EL (cell line): ENCODE results near the gene VEGFB.

Experiments
- DNase-seq: peaks from one replicate; pipeline ENCODE4 v3.0.0-alpha.2; 2016

Gene VEGFB, protein sequence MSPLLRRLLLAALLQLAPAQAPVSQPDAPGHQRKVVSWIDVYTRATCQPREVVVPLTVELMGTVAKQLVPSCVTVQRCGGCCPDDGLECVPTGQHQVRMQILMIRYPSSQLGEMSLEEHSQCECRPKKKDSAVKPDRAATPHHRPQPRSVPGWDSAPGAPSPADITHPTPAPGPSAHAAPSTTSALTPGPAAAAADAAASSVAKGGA

GRCh38 chr11:64233913-64234586, at the start of gene VEGFB:
Gene VEGFB, plus strand, starts transcription at chr11:64234584. Its CDS starts 250 bp downstream, at chr11:64234834.
- DNase-seq = peak; percentile 70

GRCh38 chr11:64185175-64185692, 49.1 kb upstream of the VEGFB start:
- DNase-seq = peak; percentile 88

DNA sequence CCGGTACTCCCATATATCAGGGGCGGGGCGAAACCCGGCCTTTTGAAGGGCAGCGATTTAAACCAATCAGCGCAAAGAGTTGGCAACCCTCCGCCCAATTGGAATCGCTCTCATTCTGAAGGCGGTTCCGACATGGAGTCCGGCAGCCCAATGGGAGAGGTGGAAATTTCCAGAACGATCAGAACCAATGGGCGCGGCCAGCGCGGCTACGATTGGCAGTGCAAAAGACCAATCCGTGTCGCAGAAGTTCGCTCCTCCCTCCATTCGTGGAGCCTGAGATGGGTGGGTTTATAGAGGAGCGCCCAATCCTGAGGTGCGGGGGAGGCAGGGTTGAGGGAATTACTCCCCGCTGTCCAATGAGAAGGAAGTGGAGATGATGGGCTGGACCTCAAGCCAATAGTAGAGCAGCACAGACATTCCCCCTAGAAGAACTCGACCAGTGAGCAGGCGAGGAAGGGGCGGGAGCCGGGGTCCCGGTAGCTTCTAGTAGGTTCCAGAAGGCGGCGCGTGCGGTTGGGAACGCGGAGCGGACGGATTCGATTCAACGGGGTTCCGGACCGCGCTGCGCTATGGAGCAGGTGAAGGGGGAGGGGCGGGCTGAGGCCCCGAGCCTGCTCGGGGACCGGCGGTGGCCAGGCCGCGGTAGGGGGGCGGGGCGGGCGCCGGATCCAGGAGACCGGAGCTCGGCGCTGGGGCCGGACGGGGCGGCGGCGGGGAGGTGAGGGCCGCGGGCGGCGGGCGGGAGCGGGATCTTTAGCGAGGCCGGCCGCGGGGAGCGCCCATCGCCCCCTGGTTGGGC, 48.5 kb upstream of the VEGFB start, which contains the start of gene STIP1:
TSS of gene STIP1 (plus strand) at position 479 of the 799 bp plus-strand sequence. CDS start at position 570, 91 bp downstream.
- DNase-seq = peak; percentile 100

DNA sequence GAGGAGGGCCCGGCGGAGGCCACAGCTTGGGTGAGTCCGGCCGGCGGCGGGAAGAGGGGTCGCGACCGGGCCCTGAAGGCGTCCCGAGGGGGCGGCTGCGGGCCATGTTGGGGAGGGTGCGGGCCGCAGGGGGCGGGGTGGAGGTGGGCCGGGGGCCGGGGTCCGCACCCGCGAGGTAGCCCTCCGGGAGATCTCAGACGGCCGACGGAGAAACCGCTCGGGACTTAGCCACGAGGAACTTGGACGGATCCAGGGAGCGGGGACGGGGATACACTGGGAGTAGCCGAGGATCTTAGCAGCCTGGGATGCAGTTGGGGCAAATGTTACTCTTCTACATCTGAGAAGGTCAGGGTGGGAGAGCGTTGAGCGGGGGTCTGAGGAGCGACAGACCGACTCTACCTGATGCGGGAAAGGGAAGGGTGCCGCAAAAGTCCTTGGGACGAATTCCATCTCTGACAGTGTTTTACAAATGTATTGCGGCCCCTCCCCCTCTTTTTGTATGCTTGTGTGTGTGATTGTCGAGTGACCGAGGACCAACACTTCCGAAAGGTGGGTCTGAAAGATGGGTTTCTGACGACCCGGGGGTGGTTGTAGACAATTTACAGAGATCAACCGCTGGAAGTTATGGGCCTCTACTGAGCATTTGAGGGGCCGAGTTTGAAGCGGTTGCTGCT, 47.8 kb upstream of the VEGFB start:
- DNase-seq = peak; percentile 20

GRCh38 chr11:64192434-64192833, 42.0 kb upstream of the VEGFB start:
- no peak for DNase-seq

DNA sequence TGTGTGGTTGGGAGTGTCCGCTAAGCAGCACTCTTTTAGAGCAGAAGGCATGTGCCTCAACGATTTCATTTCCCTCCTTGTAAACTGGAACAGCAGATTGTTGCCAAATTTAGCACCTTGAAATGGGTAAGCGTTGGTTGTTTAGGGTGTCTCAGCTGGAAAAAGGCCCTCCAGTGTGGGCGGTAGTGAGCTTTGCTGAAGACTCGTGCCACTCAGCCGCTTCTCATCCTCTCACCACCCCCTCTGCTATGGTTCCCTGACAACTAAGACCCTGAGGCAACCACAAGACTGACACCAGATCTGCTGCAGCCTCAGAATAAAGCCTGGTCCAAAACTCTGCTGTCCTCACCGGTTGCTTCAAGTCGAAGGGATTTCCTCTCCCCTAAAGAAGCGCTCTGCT, 37.8 kb upstream of the VEGFB start:
- no peak for DNase-seq

- no peak for DNase-seq
These were observed 35.9 kb upstream of the VEGFB start for GRCh38 chr11:64198511-64198910.

- DNase-seq = no peak
These were observed 32.8 kb upstream of the VEGFB start for GRCh38 chr11:64201543-64201942.

- no peak for DNase-seq
These were observed 31.4 kb upstream of the VEGFB start for GRCh38 chr11:64202992-64203391.

- no peak for DNase-seq
These were observed 30.8 kb upstream of the VEGFB start for GRCh38 chr11:64203421-64204079.

GRCh38 chr11:64204080-64204440, 30.3 kb upstream of the VEGFB start:
- DNase-seq = no peak

DNA sequence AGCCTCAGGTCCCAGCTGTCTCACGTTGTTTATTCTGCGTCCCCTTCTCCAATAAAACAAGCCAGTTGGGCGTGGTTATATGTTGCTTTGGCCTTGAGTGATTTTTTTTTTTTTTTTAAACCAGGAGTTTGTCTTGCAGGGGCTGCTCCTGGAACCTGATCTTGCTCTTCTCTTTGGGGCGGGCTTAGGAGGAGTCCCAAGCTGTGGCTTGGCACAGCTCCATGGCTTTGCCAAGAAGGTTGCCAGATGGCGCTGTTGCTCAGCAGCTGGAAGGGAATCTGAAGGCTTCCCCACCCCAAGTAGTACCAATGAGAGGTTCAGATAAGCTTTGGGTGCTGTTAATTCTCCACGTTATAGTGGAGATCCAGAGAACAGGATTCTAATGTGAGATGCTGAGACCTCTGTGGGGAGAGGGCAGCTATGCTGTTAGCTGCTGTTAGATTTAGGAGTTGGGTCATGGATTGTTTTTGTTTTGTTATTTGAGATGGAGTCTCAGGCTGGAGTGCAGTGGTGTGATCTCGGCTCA, 29.9 kb upstream of the VEGFB start:
- peak; percentile 92 for DNase-seq

DNA sequence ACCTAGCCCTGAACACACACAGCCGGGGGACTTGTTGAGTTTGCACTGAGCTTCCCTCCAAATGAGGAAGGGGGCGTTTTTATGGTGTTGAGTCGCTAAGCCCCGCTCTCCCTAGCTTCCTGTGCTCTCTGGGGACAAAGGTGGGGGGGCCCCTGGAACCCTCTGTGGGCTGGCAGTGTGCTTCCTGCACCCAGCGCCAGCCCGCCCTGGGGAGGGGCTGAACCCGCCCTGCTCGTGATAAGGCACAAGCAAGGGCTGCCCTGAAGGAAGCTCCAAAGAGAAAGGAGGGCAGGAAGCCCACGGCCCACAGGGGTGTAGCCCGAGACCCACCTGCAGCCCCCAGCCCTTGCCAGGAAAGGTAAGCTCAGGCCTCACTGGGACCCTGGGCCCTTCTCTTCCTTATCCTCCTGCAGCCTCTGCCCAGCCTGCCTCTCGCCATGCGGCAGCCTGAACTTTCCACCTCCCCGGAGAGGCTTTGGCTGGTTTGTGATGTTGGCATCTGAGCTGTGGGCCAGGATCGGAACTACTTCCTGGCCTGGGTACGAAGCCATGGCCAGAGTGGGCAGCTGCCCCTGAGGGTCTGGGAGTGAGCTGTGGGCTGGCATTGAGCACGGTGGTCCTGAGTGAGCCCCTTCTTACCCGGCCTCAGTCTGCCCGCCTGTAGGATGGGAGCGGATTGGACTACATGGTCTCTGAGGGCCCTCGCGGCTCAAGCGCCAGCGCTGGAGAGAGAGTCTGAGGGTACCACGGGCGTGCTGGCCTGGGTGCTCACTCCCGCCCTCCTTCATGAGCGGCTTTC, 27.7 kb upstream of the VEGFB start, which contains the start of gene FERMT3:
TSS of gene FERMT3 (plus strand) at position 265 of the 799 bp plus-strand sequence. CDS start 644 bp downstream, outside the sequence.
- no peak for DNase-seq

DNA sequence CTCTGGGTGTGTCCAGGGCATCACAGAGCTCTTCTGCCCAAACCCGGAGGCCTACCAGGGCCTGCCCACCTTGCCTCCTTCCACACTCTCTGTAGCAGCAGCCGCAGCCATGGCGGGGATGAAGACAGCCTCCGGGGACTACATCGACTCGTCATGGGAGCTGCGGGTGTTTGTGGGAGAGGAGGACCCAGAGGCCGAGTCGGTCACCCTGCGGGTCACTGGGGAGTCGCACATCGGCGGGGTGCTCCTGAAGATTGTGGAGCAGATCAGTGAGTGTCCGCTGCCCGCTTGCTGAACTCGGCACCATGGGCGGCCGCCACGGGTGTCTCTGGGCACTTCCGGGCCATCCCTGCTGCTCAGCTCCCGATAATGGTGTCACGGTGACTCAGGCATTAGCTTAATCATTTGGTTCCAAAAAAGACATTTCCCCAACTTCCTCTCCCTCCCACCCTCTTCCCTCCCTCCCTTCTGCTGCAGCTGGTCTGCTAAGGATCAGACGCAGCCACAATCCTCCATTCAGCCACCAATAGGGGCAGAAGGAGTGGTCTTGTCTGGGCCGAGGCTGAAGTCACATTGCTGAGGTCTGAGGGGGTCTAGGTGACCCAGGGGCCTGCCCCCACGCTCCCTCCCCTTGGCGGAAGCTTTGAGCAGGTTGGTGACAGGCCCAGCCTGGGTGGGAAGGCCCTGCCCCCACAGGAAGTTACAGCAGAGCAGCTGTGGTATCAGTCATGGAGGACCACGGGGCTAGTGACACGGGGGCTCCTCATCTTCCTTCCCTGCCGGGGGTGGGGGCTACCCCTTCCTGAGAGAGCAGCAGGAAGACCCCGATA, 26.9 kb upstream of the VEGFB start:
- DNase-seq = peak; percentile 81

DNA sequence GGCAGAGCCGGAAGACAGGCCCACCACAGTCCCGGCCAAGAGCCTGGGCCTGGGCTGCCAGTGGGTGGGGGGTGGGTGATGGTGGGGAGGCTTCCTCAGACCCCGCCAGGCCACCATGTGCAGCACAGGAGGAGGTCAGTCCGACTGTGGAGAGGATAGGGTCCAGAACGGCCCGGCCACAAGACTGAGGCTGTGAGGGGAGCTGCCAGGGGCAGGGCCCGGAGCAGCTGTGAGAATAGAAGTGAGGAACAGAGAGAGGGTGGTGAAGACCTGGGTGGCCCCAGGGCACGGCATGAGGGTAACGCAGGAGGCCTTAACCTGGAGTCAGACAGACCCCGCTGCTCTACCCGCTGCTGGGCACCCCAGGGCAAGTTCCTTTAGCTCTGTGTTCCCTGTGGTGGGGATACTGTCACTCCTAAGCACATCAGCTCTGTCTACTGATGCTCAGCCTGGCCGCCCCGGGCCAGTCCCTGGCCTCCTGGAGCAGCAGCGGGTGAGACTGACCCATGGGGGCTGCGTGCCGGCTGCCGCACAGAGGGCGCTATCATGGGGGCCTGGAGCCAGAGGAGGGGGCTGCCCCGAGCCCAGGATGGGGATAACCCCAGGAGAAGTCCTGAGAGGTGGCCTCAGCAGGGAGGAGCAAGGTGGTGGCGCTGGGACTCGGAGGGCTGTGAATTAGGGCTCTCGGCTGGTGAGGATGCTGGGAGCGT, 26.1 kb upstream of the VEGFB start:
- no peak for DNase-seq

DNA sequence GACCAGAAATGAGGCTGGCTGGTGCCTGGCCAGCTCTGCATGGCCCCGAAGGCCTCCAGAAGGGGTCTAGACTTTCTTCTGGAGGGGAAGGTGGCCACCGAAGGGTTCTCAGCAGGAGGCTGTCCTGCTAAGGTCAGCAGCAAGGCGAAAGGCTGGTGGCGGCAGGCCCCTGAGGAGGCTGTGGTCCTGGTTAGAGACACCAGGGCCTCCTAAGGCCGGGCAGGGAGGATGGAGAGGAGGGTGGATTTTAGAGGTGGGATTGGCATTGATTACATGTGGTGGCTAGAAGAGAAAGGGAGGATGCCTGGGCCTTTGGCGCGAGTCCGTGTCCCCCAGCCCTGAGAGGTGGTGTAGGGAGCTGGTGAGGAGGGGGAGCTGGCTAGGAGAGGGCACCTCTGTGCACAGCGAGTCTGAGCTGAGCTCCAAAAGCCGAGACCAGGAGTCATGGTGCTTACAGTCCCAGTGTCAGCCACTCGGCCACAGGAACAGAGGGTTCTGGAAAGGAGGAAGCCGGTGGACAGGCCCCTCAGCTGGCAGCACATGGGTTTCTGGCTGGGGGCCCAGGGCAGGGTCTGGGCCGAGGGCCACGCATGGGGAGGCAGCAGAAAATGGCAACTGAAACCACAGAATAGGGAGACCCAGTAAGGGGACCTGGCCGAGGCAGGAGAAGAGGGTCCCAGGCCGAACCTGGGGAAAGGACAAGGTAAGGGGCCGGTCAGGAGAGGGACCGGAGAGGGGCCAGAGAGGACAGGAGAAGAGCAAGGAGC, 25.4 kb upstream of the VEGFB start:
- no peak for DNase-seq

DNA sequence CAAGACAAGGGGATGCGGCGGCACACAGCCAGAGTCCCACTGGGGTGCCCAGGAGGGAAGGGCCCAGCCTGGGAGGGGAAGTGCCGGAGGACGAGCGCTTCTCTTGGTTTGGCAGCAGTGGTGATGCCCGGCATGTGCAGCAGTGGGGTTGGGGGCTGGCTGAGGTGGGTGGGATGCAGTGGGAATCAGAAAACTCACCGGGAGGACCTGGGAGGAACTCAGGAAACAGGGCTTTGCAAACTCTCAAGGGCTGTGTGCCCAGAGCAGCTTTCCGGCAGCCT, 24.9 kb upstream of the VEGFB start:
- no peak for DNase-seq

DNA sequence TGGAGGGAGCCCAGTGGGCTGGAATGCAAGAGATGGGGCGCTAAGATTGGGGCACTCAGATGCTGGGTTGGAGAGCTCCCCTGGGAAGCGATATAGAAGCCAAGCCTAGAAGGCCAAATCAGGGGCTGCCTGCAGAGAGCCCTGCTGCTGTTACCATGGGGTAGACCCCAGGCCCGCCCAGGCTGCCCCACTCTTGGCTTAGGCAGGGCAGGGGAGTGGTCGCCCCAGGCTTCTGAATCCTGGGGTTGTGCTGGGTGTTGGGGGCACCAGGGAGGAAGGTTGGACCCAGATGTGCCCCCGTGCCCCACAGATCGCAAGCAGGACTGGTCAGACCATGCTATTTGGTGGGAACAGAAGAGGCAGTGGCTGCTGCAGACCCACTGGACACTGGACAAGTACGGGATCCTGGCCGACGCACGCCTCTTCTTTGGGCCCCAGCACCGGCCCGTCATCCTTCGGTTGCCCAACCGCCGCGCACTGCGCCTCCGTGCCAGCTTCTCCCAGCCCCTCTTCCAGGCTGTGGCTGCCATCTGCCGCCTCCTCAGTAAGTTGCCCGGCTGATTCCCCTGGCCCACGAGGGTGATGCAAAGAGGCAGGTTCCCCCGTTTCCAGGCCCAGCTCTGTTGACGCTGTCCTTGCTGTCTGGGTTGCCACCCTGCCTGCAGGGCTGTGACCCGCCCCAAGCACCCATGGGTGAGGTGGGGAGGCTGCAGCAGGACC, 23.9 kb upstream of the VEGFB start:
- DNase-seq = no peak
